Measurements from ENCODE around the gene RYR3. TPM values are rescaled to one million over a fixed set of nuclear protein-coding genes. Genes with fewer than 3 reads are reported as not detected.

RYR3 gene
- total and polyA plus RNA-seq, 4 donors = 0.09 to 1.4 (median 0.47) TPM

GRCh38 chr15:33467146-33467815, 156.5 kb downstream of the RYR3 start:
- TF ChIP-seq CTCF (IDR thresholded peaks at IDR 0.05; ENCODE audit: control extremely low read depth, extremely low read depth) = no peak
- H3K36me3 ChIP-seq (ENCODE audit: control insufficient read depth in 4 of 4, insufficient read depth in 4 of 4, low read length in 4 of 4) = no peaks in the 10 kb centered on the region
- no peak overlapping the region for H3K9ac ChIP-seq (ENCODE audit: insufficient read depth in 1 of 2, low read length in 2 of 2)
- H3K9me3 ChIP-seq (ENCODE audit: control insufficient read depth in 4 of 4, insufficient read depth in 3 of 4, low read length in 3 of 4) = no peaks in the 10 kb centered on the region
- no peaks in the 10 kb centered on the region for H3K27me3 ChIP-seq (ENCODE audit: control insufficient read depth in 3 of 3, insufficient read depth in 3 of 3, low read length in 2 of 3)
- DNase-seq = no peak
- H3K4me3 ChIP-seq = no peak overlapping the region
- H3K27ac ChIP-seq (ENCODE audit: low read depth in 1 of 2, low read length in 1 of 2) = no peak overlapping the region
- 81 to 88% methylated on average over 6 of the region's 6 CpGs for WGBS, 2 donors
- ATAC-seq (ENCODE audit: insufficient read depth, low FRiP score) = no peak
- no peaks in the 10 kb centered on the region for H3K4me1 ChIP-seq (ENCODE audit: control insufficient read depth in 5 of 5, insufficient read depth in 5 of 5, low read length in 5 of 5)

- no peaks in the 10 kb centered on the region for H3K4me1 ChIP-seq (ENCODE audit: control insufficient read depth in 5 of 5, insufficient read depth in 5 of 5, low read length in 5 of 5)
- no peaks in the 10 kb centered on the region for H3K9me3 ChIP-seq (ENCODE audit: control insufficient read depth in 4 of 4, insufficient read depth in 3 of 4, low read length in 3 of 4)
- no peak overlapping the region for H3K4me3 ChIP-seq
- no peak overlapping the region for H3K27ac ChIP-seq (ENCODE audit: low read depth in 1 of 2, low read length in 1 of 2)
- H3K9ac ChIP-seq (ENCODE audit: insufficient read depth in 1 of 2, low read length in 2 of 2) = no peak overlapping the region
- no peaks in the 10 kb centered on the region for H3K36me3 ChIP-seq (ENCODE audit: control insufficient read depth in 4 of 4, insufficient read depth in 4 of 4, low read length in 4 of 4)
- ATAC-seq (ENCODE audit: insufficient read depth, low FRiP score) = no peak
- WGBS, 2 donors = 81 to 88% methylated on average over 1 of the region's 1 CpG
- no peak for TF ChIP-seq CTCF (IDR thresholded peaks at IDR 0.05; ENCODE audit: control extremely low read depth, extremely low read depth)
- no peak for DNase-seq
- H3K27me3 ChIP-seq (ENCODE audit: control insufficient read depth in 3 of 3, insufficient read depth in 3 of 3, low read length in 2 of 3) = no peaks in the 10 kb centered on the region
Observed at GRCh38 chr15:33467816-33468163, 157.0 kb downstream of the RYR3 start.

GRCh38 chr15:33468740-33469139, 158.0 kb downstream of the RYR3 start:
- Histone ChIP-seq H3K4me1 (ENCODE audit: control insufficient read depth in 5 of 5, insufficient read depth in 5 of 5, low read length in 5 of 5) (no peaks in the 10 kb centered on the region), H3K9me3 (ENCODE audit: control insufficient read depth in 4 of 4, insufficient read depth in 3 of 4, low read length in 3 of 4) (no peaks in the 10 kb centered on the region), H3K27me3 (ENCODE audit: control insufficient read depth in 3 of 3, insufficient read depth in 3 of 3, low read length in 2 of 3) (no peaks in the 10 kb centered on the region), H3K4me3 (no peak overlapping the region), H3K27ac (ENCODE audit: low read depth in 1 of 2, low read length in 1 of 2) (no peak overlapping the region), H3K36me3 (ENCODE audit: control insufficient read depth in 4 of 4, insufficient read depth in 4 of 4, low read length in 4 of 4) (no peaks in the 10 kb centered on the region), H3K9ac (ENCODE audit: insufficient read depth in 1 of 2, low read length in 2 of 2) (no peak overlapping the region)
- ATAC-seq (ENCODE audit: insufficient read depth, low FRiP score) (no peak), DNase-seq (no peak)
- WGBS, 2 donors = 86 to 88% methylated on average over 3 of the region's 3 CpGs
- TF ChIP-seq CTCF (IDR thresholded peaks at IDR 0.05; ENCODE audit: control extremely low read depth, extremely low read depth) = no peak

GRCh38 chr15:33473005-33473404, 162.2 kb downstream of the RYR3 start:
- H3K4me1 ChIP-seq (ENCODE audit: control insufficient read depth in 5 of 5, insufficient read depth in 5 of 5, low read length in 5 of 5) = no peaks in the 10 kb centered on the region
- no peak overlapping the region for H3K27ac ChIP-seq (ENCODE audit: low read depth in 1 of 2, low read length in 1 of 2)
- H3K36me3 ChIP-seq (ENCODE audit: control insufficient read depth in 4 of 4, insufficient read depth in 4 of 4, low read length in 4 of 4) = no peaks in the 10 kb centered on the region
- H3K4me3 ChIP-seq = no peak overlapping the region
- TF ChIP-seq CTCF (IDR thresholded peaks at IDR 0.05; ENCODE audit: control extremely low read depth, extremely low read depth) = no peak
- H3K9ac ChIP-seq (ENCODE audit: insufficient read depth in 1 of 2, low read length in 2 of 2) = no peak overlapping the region
- no peaks in the 10 kb centered on the region for H3K9me3 ChIP-seq (ENCODE audit: control insufficient read depth in 4 of 4, insufficient read depth in 3 of 4, low read length in 3 of 4)
- no peaks in the 10 kb centered on the region for H3K27me3 ChIP-seq (ENCODE audit: control insufficient read depth in 3 of 3, insufficient read depth in 3 of 3, low read length in 2 of 3)
- 82 to 87% methylated on average over 5 of the region's 5 CpGs for WGBS, 2 donors
- ATAC-seq (ENCODE audit: insufficient read depth, low FRiP score) (no peak), DNase-seq (no peak)

Measured in lung (tissue), 12 donors.